KMS-11 (cell line): ENCODE data around the gene KLHL40.

Experiments
- H2AFZ ChIP-seq: fragments of 200-600 bp; sonication (generic); 2 replicates; pipeline ENCODE4 v1.6.1; 2016; ENCODE audit warnings: antibody characterized with exemption, mixed run types, low read depth
- H3K27ac ChIP-seq: fragments of 200-600 bp; sonication (generic); 2 replicates; pipeline ENCODE4 v1.6.1; 2016; ENCODE audit warnings: mild to moderate bottlenecking, mixed run types
- H3K27me3 ChIP-seq: fragments of 200-600 bp; sonication (generic); 2 replicates; pipeline ENCODE4 v1.6.1; 2017; ENCODE audit warnings: mild to moderate bottlenecking, low read depth, mixed run types, moderate library complexity; ENCODE audit not compliant: insufficient read depth
- H3K36me3 ChIP-seq: fragments of 200-600 bp; sonication (generic); 2 replicates; pipeline ENCODE4 v1.6.1; 2017; ENCODE audit warnings: mild to moderate bottlenecking, mixed run types; ENCODE audit not compliant: insufficient read depth
- H3K4me1 ChIP-seq: fragments of 200-600 bp; sonication (generic); 2 replicates; pipeline ENCODE4 v1.6.1; 2016; ENCODE audit warnings: mild to moderate bottlenecking, low read depth, mixed run types; ENCODE audit not compliant: poor library complexity, severe bottlenecking
- H3K4me2 ChIP-seq: fragments of 200-600 bp; sonication (generic); 2 replicates; pipeline ENCODE4 v1.7.0; 2016; ENCODE audit warnings: mild to moderate bottlenecking, mixed run types
- H3K4me3 ChIP-seq: fragments of 200-600 bp; sonication (generic); IDR thresholded peaks from 2 replicates; pipeline ENCODE4 v1.6.1; 2017; ENCODE audit warnings: low read depth, low read length, mixed read lengths; ENCODE audit not compliant: insufficient read depth
- H3K79me2 ChIP-seq: fragments of 200-600 bp; sonication (generic); 2 replicates; pipeline ENCODE4 v1.6.1; 2016; ENCODE audit warnings: low read depth, mixed run types; ENCODE audit not compliant: insufficient read depth
- H3K9ac ChIP-seq: fragments of 200-600 bp; sonication (generic); 2 replicates; pipeline ENCODE4 v1.6.1; 2016; ENCODE audit warnings: mild to moderate bottlenecking, mixed run types
- H4K20me1 ChIP-seq: fragments of 200-600 bp; sonication (generic); 2 replicates; pipeline ENCODE4 v1.6.1; 2016; ENCODE audit warnings: mild to moderate bottlenecking, mixed run types; ENCODE audit not compliant: insufficient read depth
- CTCF ChIP-seq: fragments of 200-600 bp; sonication (generic); conservative IDR thresholded peaks from 2 replicates; pipeline ENCODE4 v1.6.1; 2017; ENCODE audit warnings: low read depth, mild to moderate bottlenecking, antibody characterized with exemption, low read length, moderate library complexity, mixed read lengths

Gene KLHL40

GRCh38 chr3:42661593-42662022 is 23.7 kb upstream of the KLHL40 start:
- TF ChIP-seq CTCF, result no peak
- no peak overlapping the region for H2AFZ ChIP-seq
- no peaks in the 10 kb centered on the region for H3K4me1 ChIP-seq
- H3K4me2 ChIP-seq, result no peak overlapping the region
- H3K27ac ChIP-seq, result no peak overlapping the region
- H3K4me3 ChIP-seq, result no peak overlapping the region
- H4K20me1 ChIP-seq, result no peaks in the 10 kb centered on the region
- H3K36me3 ChIP-seq, result no peaks in the 10 kb centered on the region
- H3K9ac ChIP-seq, result no peak overlapping the region
- no peaks in the 10 kb centered on the region for H3K27me3 ChIP-seq
- H3K79me2 ChIP-seq, result no peaks in the 10 kb centered on the region

DNA sequence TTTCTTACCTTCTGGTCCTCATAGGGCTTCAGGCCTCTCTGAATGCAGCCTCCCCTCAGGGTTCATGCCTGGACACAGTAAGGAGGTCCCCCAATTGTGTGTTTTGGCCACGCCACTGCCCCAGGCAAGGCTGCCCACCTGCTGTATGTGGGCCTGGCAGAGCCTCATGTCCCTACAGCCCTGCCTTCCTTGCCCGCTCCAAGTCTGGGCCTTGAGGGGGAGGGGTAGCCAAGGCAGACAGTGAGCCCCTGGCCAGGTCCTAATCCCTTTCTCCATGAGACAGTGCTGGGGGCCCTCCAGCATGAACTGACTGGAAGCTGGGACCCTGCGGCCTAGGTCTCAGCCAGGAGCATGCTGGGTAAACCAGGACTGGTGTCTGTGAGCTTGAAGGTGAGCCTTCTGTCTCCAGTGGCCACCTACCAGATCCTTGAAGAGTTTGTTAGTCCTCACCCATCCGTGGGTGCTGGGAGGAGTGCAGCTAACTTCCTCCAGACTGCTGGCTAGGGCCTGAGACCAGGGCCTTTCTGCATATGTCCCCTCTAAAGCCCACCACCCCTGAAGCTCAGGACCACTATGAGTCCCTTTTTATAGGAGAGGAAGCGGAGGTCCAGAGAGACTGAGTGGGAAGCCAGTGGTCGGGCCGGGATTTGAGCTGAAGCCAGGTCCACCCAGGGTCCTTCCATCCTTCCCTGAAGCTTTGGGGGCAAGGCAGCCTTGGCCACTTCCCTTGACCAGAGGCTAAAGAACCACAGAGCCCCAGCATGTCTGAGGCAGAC is 23.1 kb upstream of the KLHL40 start:
- Histone ChIP-seq H3K4me3 (no peak overlapping the region), H3K27ac (no peak overlapping the region), H3K79me2 (no peaks in the 10 kb centered on the region), H3K36me3 (no peaks in the 10 kb centered on the region), H4K20me1 (no peaks in the 10 kb centered on the region), H3K27me3 (no peaks in the 10 kb centered on the region), H3K4me1 (no peaks in the 10 kb centered on the region), H3K4me2 (no peak overlapping the region), H2AFZ (no peak overlapping the region), H3K9ac (no peak overlapping the region)
- no peak for TF ChIP-seq CTCF

DNA sequence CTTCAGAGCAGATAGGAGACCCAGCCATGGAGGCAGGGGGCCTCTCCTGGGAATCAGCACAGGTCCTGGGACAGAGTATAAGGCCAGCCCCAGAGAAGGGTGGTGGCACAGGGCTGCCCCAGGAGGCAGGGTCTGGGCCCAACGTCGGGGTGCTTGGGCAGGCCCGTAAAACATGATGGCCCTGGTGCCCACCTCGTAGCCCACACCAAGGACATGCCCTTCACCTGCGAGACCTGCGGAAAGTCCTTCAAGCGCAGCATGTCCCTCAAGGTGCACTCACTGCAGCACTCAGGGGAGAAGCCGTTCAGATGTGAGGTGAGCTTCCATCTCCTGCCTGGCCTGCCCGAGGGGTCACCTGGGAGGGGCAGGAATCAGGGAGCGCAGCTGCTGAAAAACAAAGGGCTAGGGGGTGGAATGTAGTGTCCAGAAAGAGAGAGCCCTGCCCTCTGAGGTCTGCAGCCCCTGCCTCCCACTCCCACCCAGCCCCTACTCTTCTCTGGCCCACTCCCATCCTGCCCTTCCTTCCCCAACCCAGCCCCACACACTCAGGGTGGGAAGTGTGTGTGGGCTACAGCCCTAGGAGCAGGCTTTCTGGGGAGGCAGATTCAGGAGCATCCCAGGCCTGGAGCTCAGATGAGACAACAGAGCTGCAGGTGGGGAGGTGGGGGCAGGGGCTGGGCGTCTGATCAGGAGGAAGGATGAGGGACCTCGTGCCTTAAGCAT is 22.4 kb upstream of the KLHL40 start:
- H3K79me2 ChIP-seq, result no peaks in the 10 kb centered on the region
- no peak overlapping the region for H3K9ac ChIP-seq
- H3K27ac ChIP-seq, result no peak overlapping the region
- H3K4me1 ChIP-seq, result no peaks in the 10 kb centered on the region
- no peaks in the 10 kb centered on the region for H3K36me3 ChIP-seq
- no peak overlapping the region for H2AFZ ChIP-seq
- TF ChIP-seq CTCF, result no peak
- no peaks in the 10 kb centered on the region for H3K27me3 ChIP-seq
- no peak overlapping the region for H3K4me2 ChIP-seq
- H4K20me1 ChIP-seq, result no peaks in the 10 kb centered on the region
- H3K4me3 ChIP-seq, result no peak overlapping the region

DNA sequence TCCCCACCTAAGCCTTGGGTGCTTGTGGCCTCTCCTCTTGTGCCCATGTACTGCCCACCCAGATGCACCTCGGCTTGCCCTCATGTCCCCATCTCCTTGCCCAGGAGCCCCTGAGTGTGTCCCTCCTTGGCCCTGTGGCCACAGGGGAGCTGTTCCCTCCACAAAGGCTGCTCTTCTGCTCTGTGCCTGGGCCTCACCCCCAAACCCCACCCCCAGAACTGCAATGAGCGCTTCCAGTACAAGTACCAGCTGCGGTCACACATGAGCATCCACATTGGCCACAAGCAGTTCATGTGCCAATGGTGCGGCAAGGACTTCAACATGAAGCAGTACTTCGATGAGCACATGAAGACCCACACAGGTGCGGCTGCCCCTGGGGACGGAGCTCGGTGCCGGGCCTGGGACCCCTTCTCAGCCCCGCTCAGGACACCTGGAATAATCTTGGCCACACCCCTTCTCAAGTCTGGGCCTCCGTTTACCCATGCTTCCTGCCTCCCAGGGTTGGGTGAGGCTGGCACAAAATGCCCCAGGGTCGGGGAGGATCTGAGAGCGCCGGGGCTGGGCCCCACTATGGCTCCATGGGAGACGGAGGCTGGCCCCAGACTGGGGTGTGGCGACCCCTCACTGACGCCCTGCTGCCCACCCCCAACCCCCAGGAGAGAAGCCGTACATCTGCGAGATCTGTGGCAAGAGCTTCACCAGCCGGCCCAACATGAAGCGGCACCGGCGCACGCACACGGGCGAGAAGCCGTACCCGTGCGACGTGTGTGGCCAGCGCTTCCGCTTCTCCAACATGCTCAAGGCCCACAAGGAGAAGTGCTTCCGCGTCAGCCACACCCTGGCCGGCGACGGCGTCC is 21.5 kb upstream of the KLHL40 start:
- H3K79me2 ChIP-seq, result no peaks in the 10 kb centered on the region
- H3K4me2 ChIP-seq, result no peak overlapping the region
- no peak overlapping the region for H3K4me3 ChIP-seq
- no peaks in the 10 kb centered on the region for H3K4me1 ChIP-seq
- no peak overlapping the region for H2AFZ ChIP-seq
- no peaks in the 10 kb centered on the region for H3K27me3 ChIP-seq
- H4K20me1 ChIP-seq, result no peaks in the 10 kb centered on the region
- no peak overlapping the region for H3K27ac ChIP-seq
- H3K9ac ChIP-seq, result no peak overlapping the region
- no peaks in the 10 kb centered on the region for H3K36me3 ChIP-seq
- no peak for TF ChIP-seq CTCF
